ENCODE data around the gene TMEM240.
A peak's percentile ranks its signal among the peaks of the same experiment; 100 is the strongest.
"Not testable (repeated sequence)": the region's sequence is repeated elsewhere in the genome, so short reads cannot be mapped to it uniquely, and the experiment has no call there.

The TMEM240 gene

DNA sequence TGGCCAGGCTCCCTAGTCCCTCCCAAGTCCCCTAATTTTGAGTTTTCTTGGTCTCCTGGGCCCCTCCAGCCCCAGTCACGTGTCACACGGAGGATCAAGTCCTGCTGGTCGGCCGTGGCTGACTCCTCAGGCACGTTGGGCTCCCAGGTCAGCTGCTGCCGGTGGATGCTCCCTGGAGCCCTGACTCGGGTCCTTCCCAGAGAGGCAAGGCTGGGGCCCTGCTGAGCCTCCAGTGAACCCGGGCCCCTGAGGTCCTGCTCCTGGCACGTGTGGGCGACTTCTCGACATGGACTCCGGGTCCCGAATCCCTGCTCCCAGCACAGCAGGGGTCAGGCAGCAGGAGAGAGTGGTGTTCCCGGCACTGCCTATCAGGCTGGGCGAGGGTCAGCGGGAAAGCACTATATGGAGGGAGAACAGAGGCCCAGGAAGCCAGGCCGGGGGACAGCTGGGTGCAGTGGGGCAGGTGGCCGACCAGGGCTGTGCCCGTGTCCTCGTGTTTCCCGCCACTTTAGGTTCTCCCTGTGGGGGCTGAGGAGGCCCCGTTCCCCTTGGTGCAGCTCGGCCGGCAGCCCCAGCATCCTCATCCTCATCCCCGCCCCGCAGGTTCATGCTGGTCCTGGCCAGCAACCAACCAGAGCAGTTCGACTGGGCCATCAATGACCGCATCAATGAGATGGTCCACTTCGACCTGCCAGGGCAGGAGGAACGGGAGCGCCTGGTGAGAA, 13.2 kb downstream of the TMEM240 start:
- no peak for DNase-seq (ENCODE audit: extremely low read depth in 1 of 2, low read depth in 1 of 2)

DNA sequence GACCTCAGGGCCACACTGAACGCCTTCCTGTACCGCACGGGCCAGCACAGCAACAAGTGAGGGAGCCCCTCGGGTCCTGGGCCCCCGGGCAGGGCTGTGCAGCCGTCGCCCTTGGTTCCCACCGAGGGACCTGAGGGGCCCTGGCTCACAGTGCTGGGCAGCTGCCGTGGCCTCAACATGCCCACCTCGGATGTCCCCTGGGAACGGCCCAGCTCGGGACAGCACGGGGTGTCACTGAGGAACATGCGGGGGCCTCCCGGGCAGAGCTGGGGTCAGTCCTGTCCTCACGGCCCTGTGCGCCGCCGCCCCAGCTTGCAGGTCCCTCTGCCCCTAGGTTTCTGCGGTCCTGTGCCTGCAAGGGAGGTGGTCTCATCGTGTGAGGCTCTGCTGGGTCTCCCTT, 13.9 kb downstream of the TMEM240 start:
- not testable (repeated sequence) for DNase-seq (ENCODE audit: extremely low read depth in 1 of 2, low read depth in 1 of 2)

DNA sequence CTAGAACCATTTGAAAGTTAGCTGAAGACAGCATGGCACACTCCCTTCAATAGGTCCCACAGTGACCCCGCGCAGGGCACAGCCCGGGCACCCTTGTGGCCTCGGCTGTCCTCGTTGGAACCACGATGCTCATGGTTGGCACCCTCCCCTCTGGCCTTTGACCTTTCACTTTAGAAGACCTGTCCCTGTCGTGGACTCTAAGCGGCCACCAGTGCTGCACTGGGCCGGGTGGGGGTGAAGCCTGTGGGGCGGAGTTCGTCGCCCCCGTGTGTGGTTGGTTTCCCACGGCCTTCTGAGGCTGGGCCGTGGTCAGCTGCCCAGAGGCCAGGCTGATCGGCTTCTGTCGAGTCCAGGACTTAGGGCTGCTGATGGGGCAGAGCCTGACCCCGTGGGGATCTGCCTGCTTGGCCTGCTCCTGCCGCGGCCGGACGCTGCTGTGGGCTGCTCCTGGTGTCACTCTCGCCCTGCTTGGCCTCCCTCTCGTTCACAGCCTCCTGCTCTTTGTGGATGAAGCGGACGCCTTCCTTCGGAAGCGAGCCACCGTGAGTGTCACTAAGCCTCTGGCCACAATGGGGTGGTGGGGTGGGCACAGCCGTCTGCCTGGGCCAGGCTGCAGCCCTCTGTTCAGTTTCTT, 15.6 kb downstream of the TMEM240 start:
- not testable (repeated sequence) for DNase-seq (ENCODE audit: extremely low read depth in 1 of 2, low read depth in 1 of 2)

DNA sequence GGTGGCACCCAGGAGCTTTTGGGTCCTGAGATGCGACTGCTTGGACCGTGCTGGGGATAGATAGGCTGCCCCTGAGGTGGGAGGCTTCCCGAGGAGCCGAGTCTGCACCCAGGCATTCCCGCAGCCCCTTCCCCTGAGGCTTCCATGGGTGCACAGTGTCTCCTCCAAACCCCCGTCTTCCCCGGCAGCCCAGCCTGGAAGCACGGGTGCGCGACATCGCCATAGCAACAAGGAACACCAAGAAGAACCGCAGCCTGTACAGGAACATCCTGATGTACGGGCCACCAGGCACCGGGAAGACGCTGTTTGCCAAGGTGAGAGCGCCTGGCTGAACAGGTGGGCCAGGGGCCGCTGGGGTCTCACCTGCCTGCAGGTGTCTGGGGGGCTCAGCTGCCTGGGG, 16.8 kb downstream of the TMEM240 start:
- DNase-seq (ENCODE audit: extremely low read depth in 1 of 2, low read depth in 1 of 2): not testable (repeated sequence)

DNA sequence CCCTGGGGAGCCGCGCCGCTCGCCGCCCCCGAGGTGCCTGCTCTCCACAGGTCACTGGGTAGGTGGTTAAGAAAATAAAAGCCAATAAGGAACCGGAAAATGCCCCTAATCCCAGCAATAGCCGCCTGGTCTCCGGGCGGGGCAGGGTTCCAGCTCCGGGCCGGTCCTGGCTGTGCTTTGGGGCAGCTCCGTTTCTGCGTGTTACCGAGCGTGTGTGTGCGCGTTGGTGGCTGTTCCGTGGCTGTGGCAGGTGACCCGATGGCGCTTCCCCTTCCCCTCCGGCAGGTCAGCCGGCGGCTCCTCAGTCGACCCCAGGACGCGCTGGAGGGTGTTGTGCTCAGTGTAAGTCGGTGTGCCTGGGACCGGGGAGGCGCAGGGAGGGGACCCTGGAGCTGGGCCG, 17.2 kb downstream of the TMEM240 start:
- DNase-seq (ENCODE audit: extremely low read depth in 1 of 2, low read depth in 1 of 2): not testable (repeated sequence)

DNA sequence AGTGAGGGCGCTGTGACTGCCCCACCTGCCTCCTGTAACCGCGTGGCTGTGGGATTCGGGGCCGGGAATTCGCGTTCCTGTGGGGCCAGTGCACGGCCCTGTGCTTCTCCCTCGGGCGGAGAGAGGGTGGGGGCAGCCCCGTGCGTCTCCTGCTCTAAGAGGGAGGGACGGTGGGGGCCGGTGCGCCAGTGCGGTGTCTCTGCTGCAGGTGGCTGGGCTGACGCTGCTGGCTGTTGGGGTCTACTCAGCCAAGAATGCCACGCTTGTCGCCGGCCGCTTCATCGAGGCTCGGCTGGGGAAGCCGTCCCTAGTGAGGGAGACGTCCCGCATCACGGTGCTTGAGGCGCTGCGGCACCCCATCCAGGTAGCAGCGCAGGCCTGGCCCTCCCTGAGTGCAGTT, 17.9 kb downstream of the TMEM240 start:
- not testable (repeated sequence) for DNase-seq (ENCODE audit: extremely low read depth in 1 of 2, low read depth in 1 of 2)

DNA sequence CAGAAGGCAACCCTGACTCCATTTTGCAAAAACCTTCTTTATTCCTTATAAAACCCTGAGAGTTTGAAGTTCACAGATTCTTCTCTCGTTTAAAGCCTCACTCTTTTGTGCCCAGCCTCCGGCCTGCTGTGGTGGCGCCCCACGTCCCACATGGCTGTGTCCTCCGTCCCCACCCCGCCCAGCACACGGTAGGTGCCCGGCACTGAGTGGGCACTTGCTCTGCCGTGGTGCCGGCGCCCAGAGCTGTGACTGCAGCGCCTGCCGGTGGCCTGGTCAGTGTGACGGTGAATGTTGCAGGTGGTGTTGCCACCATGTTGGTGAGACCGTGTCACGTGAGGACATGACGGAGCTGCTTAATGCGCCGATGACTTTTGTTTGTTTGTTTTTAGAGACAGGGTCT, 19.1 kb downstream of the TMEM240 start:
- no peak for DNase-seq (ENCODE audit: extremely low read depth in 1 of 2, low read depth in 1 of 2)

DNA sequence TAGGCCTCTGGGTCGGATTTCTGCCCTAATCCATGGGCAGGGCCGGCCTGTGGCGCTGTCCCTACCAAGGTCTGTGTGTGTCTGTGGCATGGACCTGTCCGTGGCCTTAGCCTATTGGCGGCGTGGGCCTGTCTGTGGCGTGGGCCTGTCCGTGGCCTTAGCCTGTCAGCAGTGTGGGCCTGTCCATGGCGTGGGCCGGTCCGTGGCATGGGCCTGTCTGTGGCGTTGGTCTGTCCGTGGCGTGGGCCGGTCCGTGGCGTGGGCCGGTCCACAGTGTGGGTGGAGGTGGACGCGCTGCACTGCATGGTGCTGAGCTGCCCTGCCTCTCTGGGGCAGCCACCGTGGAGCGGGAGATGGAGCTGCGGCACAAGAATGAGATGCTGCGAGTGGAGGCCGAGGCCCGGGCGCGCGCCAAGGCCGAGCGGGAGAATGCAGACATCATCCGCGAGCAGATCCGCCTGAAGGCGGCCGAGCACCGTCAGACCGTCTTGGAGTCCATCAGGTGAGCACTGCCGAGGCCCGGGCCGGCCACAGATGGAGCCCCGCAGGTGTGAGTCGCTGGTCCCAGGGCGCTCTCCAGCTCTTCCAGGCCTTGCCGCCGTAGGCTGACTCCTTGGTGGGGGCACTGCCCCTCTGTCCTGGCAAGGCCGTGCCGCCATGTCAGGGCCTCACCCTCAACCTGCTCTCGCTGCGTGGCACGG, 20.5 kb downstream of the TMEM240 start:
- not testable (repeated sequence) for DNase-seq (ENCODE audit: extremely low read depth in 1 of 2, low read depth in 1 of 2)

DNA sequence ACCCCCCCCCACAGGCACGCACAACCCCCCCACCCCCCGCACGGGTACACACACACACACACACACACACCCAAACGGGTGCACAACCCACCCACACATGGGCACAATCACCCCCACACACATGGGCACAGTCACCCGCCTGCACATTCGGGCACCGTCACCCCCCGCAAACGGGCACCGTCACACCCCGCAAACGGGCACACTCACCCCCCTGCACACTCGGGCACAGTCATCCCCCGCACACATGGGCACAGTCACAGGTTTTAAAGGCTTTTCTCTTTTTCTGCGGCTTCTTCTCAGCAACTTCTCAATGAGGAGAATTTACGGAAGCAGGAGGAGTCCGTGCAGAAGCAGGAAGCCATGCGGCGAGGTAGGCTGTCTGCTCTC, 21.8 kb downstream of the TMEM240 start:
- DNase-seq (ENCODE audit: extremely low read depth in 1 of 2, low read depth in 1 of 2): not testable (repeated sequence)

DNA sequence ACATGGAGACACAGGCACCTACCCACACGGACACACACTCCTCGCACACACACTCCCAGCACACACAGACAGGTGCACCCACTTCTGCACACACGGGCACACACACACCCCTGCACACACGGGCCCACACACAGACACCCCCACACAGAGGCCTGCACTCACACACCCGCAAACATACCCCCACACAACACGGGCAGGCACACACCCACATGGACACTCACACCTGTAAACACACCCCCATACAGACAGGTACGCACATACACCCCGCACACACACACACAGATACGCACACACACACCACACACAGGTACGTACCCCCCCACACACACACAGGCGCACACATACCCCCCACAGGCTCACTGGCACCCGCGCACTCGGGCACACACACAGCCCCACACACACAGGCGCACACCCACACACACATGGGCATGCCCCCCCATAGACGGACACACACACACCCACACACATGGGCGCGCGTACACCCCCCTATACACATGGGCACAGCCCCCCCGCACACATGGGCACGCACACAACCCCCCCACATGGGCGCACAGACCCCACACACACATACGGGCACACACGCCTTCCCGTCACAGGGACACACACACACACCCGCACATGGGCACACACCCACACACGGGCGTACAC, 22.3 kb downstream of the TMEM240 start:
- DNase-seq (ENCODE audit: extremely low read depth in 1 of 2, low read depth in 1 of 2): no peak

DNA sequence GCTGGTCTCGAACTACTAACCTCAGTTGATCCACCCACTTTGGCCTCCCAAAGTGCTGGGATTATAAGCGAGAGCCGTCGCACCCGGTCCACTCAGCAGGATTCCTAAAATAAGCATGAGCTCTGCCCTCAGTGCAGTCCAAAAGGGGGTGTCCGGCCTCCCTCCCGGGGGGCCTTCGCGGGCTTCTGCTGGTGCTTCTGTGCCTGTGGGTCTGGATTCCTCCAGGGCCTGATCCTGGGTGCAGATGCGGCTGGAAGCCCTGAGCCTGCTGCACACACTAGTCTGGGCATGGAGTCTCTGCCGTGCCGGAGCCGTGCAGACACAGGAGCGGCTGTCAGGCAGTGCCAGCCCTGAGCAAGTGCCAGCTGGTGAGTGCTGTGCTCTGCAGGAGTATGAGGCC, 23.5 kb downstream of the TMEM240 start:
- DNase-seq (ENCODE audit: extremely low read depth in 1 of 2, low read depth in 1 of 2): not testable (repeated sequence)

DNA sequence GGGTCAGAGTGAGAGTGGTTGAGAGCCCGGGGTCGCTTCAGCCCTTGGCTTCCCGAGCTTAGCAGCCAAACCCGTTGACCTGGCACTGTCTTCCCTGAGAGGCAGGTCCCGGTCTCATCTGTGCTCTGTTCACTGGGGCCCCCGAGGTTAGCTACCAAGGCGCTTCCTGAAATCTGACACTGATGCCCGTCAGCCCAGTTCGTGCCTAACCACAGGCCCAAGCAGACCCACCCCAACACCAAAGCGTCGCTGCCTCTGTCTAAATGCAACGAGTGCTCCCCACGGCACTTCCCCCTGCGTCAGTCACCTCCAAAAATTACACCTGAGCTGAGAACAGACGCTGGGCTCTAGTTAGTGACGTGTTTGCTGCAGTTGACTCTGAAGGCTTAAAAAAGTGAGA, 26.0 kb downstream of the TMEM240 start:
- DNase-seq (ENCODE audit: extremely low read depth in 1 of 2, low read depth in 1 of 2): not testable (repeated sequence)

DNA sequence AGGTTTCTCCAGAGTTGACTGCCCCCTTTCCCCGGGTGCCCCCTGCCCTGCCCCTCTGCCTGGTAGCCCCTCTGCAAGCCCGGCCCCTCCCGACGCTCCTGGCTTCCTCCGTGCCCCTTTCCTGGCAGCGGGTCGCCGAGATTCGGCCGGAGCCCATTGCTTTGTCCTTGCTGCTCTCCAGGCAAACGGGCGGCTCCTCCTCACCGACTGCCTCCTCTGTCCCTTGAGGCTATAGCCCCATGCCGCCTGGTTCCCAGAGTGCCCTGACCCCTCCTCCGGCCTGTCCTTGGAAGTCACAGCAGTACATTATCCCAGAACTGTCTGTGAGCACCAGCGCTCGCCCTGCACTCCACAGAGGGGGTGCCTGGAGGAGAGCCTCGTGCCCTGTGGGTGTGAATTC, 26.7 kb downstream of the TMEM240 start:
- not testable (repeated sequence) for DNase-seq (ENCODE audit: extremely low read depth in 1 of 2, low read depth in 1 of 2)

DNA sequence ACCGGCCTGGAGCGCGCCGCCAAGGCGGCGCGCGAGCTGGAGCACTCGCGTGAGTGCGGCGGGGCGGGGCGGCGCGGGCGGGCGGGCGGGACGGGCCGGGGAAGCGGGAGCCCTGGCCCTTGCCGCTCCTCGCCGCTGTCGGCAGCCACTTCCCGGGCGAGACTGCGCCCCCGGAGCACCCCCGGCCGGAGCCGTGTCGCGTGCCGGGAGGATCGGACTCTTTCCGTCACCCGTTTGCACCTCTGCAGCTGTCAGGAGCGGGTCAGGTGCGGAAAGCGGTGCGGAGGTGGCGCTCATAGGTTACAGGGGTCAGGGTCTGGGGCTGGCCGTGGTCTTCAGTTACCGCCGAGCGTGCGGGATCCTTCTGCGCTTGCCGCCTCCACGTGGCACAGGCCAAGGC, 28.0 kb downstream of the TMEM240 start:
- DNase-seq (ENCODE audit: extremely low read depth in 1 of 2, low read depth in 1 of 2): not testable (repeated sequence)

DNA sequence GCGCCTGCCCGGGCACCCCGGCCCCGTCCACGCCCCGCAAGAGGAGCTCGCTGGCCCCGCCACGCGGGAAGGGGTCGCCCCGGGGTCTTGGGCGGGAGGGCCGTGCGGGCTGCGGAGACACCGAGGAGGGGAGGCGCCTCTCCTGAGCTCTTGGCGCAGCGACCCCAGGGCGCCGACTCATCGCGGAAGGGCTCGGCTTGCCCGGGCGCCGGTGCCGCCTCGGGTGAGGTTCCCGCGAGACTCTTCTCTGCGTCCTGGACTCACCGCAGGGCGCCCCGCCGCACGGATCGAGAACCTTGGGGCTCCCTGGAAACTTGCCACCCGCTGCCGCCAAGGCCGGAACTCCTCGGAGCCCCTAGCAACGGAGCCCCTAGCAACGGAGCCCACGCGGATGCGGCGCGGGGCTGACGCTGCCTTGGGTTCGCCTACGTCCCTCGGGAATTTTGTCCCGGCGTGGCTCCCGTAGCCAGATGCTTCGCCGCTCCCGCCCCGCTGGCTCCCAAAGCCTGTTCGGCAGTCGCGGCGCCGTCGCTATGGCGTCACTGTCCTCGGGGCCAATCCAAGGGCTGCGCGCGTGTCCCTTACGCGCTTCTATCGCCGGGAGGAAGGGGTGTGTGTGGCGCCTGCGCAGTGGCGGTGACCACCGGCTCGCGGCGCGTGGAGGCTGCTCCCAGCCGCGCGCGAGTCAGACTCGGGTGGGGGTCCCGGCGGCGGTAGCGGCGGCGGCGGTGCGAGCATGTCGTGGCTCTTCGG, 28.7 kb downstream of the TMEM240 start, which contains the start of gene ATAD3A:
ATAD3A (plus strand) TSS at position 630 of the 753 bp plus-strand sequence; CDS start at position 737, 107 bp downstream.
- DNase-seq (ENCODE audit: extremely low read depth in 1 of 2, low read depth in 1 of 2): peak; percentile 89 to 90

DNA sequence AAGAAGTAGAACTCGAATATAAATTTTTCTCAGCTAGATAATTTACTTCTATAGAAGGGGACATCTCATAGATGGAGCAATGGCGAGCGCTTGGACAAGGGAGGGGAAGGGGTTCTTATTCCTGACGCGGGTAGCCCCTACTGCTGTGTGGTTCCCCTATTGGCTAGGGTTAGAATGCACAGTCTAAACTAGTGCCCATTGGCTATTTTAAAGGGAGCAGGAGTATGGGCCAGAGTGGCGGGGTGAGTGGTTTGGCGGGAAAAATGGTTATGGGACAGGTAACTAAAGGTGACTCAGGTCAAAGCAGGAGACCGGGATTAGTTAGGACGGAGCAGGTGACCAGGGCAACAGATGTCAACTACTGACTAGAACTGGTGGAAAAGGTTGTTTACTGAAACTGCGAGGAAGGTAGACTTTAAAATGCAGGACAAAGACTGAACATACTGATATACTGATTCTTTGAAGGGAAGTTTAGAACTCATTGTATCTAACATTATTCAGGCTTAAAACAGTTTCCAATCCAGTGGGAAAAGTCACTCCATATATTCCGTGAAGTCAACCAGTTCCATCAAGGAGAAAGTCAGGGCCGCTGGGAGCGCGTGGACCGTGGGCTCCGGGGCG, 29.4 kb downstream of the TMEM240 start:
- no peak for DNase-seq (ENCODE audit: extremely low read depth in 1 of 2, low read depth in 1 of 2)

DNA sequence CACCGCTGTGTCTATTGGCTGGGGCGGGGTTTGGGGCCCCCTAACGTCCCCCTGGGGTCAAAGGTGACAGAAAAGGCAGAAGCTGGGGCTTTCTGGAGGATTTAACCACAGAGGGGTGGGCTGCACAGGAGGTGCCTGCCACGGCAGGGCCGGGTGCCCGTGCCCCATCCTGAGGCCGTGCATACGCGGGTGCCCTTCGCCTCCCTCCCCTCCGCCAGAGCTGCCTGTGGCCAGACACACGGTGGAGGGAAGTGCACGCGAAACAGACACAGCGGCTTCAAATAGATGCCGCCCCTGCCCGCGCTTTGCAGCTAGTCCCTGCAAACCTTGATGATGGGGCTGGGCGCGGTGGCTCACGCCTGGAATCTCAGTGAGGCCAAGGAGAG, 31.0 kb downstream of the TMEM240 start:
- not testable (repeated sequence) for DNase-seq (ENCODE audit: extremely low read depth in 1 of 2, low read depth in 1 of 2)

DNA sequence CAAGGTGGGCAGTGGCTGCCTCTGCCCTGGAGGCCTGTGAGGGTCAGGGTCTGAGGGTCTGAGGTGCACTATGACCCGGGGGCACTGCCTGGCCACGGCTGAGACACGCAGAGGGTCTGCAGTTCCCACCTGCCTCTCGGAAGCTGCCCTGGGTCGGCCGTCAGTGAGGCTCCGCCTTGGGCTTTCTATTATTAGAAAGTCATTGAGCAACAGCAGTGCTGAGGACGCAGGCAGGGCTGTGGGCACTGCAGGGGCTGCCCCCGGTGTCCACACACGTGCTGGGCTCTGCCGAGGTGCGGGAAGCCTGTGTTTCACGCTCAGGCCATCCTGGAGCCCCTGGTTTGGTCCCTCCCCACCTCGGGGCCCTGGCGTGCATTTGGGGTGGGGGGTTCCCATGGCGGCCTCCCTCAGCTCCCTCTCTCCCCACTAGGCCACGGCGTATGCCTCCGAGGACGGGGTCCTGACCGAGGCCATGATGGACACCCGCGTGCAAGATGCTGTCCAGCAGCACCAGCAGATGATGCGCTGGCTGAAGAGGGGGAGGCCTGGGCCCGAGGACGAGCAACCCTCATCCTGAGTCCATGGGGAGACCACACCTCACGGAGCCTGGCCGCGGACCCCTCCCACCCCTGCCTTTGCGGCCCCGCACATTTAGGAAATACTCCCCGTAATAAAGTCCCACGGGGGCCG, 31.5 kb downstream of the TMEM240 start:
- not testable (repeated sequence) for DNase-seq (ENCODE audit: extremely low read depth in 1 of 2, low read depth in 1 of 2)

DNA sequence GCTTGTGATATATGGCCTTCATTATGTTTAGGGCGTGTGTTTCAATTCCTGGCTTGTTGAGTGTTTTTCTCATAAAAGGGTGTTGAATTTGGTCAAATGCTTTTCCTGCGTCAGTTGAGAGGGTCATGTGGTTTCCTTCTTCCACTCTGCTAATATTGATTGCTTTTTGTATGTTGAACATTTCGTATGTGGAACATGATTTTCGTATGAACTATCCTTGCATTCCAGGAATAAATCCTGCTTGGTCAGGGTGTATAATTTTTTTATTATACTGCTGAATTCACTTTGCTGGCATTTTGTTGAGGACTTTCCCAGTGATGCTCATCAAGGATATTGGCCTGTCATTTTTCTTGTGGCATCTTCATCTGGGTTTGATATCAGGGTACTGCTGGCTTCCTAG, 33.1 kb downstream of the TMEM240 start:
- DNase-seq (ENCODE audit: extremely low read depth in 1 of 2, low read depth in 1 of 2): no peak

DNA sequence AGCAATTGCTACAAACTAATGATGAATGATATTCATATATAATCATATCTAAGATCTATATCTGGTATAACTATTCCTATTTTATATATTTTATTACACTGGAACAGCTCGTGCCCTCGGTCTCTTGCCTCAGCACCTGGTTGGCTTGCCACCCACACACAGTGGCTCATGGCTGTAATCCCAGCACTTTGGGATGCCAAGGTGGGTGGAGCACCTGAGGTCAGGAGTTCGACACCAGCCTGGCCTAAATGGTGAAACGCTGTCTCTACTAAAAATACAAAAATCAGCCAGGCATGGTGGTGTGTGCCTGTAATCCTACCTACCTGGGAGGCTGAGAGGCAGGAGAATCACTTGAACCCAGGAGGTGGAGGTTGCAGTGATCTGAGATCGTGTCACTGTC, 34.6 kb downstream of the TMEM240 start:
- DNase-seq (ENCODE audit: extremely low read depth in 1 of 2, low read depth in 1 of 2): not testable (repeated sequence)
